ENCODE results near the gene RIOK3.

GRCh38 chr18:23451491-23451890 is 1.6 kb upstream of the RIOK3 start:
- TF ChIP-seq CTCF (IDR thresholded peaks at IDR 0.05; ENCODE audit: poor library complexity, severe bottlenecking) = no peak
- no peak for TF ChIP-seq RAD21 (conservative IDR thresholded peaks at IDR 0.05)
